ENCODE results near the gene RAD54L. TPM values are rescaled to one million over a fixed set of nuclear protein-coding genes. Genes with fewer than 3 reads are reported as not detected.

RAD54L gene
- total and polyA plus RNA-seq, 2 donors from 2014 or later, result 1.2 to 1.7 TPM

GRCh38 chr1:46205791-46206190 lies 41.8 kb upstream of the RAD54L start:
- peak in 1 of 5 donors; percentile 40 for DNase-seq
- no peak for FAIRE-seq
- H3K27me3 ChIP-seq (ENCODE audit: control insufficient read depth, insufficient read depth, low read length), result no peaks in the 10 kb centered on the region
- no peaks in the 10 kb centered on the region for H3K9me3 ChIP-seq (ENCODE audit: control insufficient read depth in 2 of 3, insufficient read depth in 1 of 3, low read length in 3 of 3)
- TF ChIP-seq CTCF (IDR thresholded peaks at IDR 0.05; ENCODE audit: borderline replicate concordance, extremely low read depth, insufficient read depth), result no peak
- peak overlapping the region in 1 of 3 donors; percentile 27 for H3K9ac ChIP-seq (ENCODE audit: low read length in 3 of 3)
- intact Hi-C loops (cut with DNase I), result no loop called here
- peaks cover 0 to 7% (median 3%) of the 10 kb centered on the region in 3 donors for H3K4me1 ChIP-seq (ENCODE audit: control insufficient read depth in 2 of 3, insufficient read depth in 2 of 3, low read depth in 1 of 3, low read length in 3 of 3)
- peak overlapping the region; percentile 53 to 93 for H3K27ac ChIP-seq (ENCODE audit: low read depth in 2 of 2, low read length in 2 of 2)
- H3K36me3 ChIP-seq (ENCODE audit: control insufficient read depth in 2 of 3, insufficient read depth in 3 of 3, low read length in 3 of 3), result no peaks in the 10 kb centered on the region
- H3K4me3 ChIP-seq (ENCODE audit: low read length in 3 of 3), result peak overlapping the region in 1 of 3 donors; percentile 22

- Histone ChIP-seq H3K4me3 (ENCODE audit: low read length in 3 of 3) (no peak overlapping the region), H3K9me3 (ENCODE audit: control insufficient read depth in 2 of 3, insufficient read depth in 1 of 3, low read length in 3 of 3) (no peaks in the 10 kb centered on the region), H3K9ac (ENCODE audit: low read length in 3 of 3) (peak overlapping the region in 1 of 3 donors; percentile 27), H3K27me3 (ENCODE audit: control insufficient read depth, insufficient read depth, low read length) (no peaks in the 10 kb centered on the region), H3K27ac (ENCODE audit: low read depth in 2 of 2, low read length in 2 of 2) (peak overlapping the region; percentile 36 to 53), H3K4me1 (ENCODE audit: control insufficient read depth in 2 of 3, insufficient read depth in 2 of 3, low read depth in 1 of 3, low read length in 3 of 3) (peaks cover 0 to 7% (median 3%) of the 10 kb centered on the region in 3 donors), H3K36me3 (ENCODE audit: control insufficient read depth in 2 of 3, insufficient read depth in 3 of 3, low read length in 3 of 3) (no peaks in the 10 kb centered on the region)
- no peak for TF ChIP-seq CTCF (IDR thresholded peaks at IDR 0.05; ENCODE audit: borderline replicate concordance, extremely low read depth, insufficient read depth)
- no peak for DNase-seq
- FAIRE-seq, result no peak
- intact Hi-C loops (cut with DNase I), result no loop called here
Measured at GRCh38 chr1:46206399-46206798, 41.2 kb upstream of the RAD54L start.

- H3K27me3 ChIP-seq (ENCODE audit: control insufficient read depth, insufficient read depth, low read length), result no peaks in the 10 kb centered on the region
- no peaks in the 10 kb centered on the region for H3K4me1 ChIP-seq (ENCODE audit: control insufficient read depth in 2 of 3, insufficient read depth in 2 of 3, low read depth in 1 of 3, low read length in 3 of 3)
- DNase-seq (no peak), FAIRE-seq (no peak)
- TF ChIP-seq CTCF (IDR thresholded peaks at IDR 0.05; ENCODE audit: borderline replicate concordance, extremely low read depth, insufficient read depth), result no peak
- H3K4me3 ChIP-seq (ENCODE audit: low read length in 3 of 3), result no peak overlapping the region
- H3K36me3 ChIP-seq (ENCODE audit: control insufficient read depth in 2 of 3, insufficient read depth in 3 of 3, low read length in 3 of 3), result no peaks in the 10 kb centered on the region
- H3K27ac ChIP-seq (ENCODE audit: low read depth in 2 of 2, low read length in 2 of 2), result no peak overlapping the region
- H3K9ac ChIP-seq (ENCODE audit: low read length in 3 of 3), result peak overlapping the region in 1 of 3 donors; percentile 26
- no peaks in the 10 kb centered on the region for H3K9me3 ChIP-seq (ENCODE audit: control insufficient read depth in 2 of 3, insufficient read depth in 1 of 3, low read length in 3 of 3)
- intact Hi-C loops (cut with DNase I), result no loop called here
Measured at GRCh38 chr1:46210561-46210960, 37.0 kb upstream of the RAD54L start.

- no peak for DNase-seq
- no peak for FAIRE-seq
- intact Hi-C loops (cut with DNase I), result no loop called here
- H3K9me3 ChIP-seq (ENCODE audit: control insufficient read depth in 2 of 3, insufficient read depth in 1 of 3, low read length in 3 of 3), result no peaks in the 10 kb centered on the region
- no peaks in the 10 kb centered on the region for H3K36me3 ChIP-seq (ENCODE audit: control insufficient read depth in 2 of 3, insufficient read depth in 3 of 3, low read length in 3 of 3)
- no peak overlapping the region for H3K4me3 ChIP-seq (ENCODE audit: low read length in 3 of 3)
- H3K9ac ChIP-seq (ENCODE audit: low read length in 3 of 3), result peak overlapping the region in 1 of 3 donors; percentile 26
- H3K4me1 ChIP-seq (ENCODE audit: control insufficient read depth in 2 of 3, insufficient read depth in 2 of 3, low read depth in 1 of 3, low read length in 3 of 3), result no peaks in the 10 kb centered on the region
- H3K27ac ChIP-seq (ENCODE audit: low read depth in 2 of 2, low read length in 2 of 2), result peak overlapping the region in 1 of 2 donors; percentile 65
- no peak for TF ChIP-seq CTCF (IDR thresholded peaks at IDR 0.05; ENCODE audit: borderline replicate concordance, extremely low read depth, insufficient read depth)
- H3K27me3 ChIP-seq (ENCODE audit: control insufficient read depth, insufficient read depth, low read length), result no peaks in the 10 kb centered on the region
Measured at GRCh38 chr1:46211051-46211450, 36.5 kb upstream of the RAD54L start.
